Activated naive CD4-positive, alpha-beta T cell treated with anti-CD3 and anti-CD28 coated beads, Interleukin-2, amount 10 ng/mL, durations not matched to agents 7 days and 5 days (primary cell): ENCODE measurements around the gene ABLIM1.
A peak's percentile ranks its signal among the peaks of the same experiment; 100 is the strongest.

Experiments
- CTCF ChIA-PET: fragments of 350-600 bp; sonication (Branson Sonifier 250); formaldehyde crosslinking; loops from one replicate; lab custom pipeline; 2021; ENCODE audit warnings: antibody characterized with exemption; lab: Charles Lee
- DNase-seq: peaks from one replicate; pipeline ENCODE4 v3.0.0-alpha.2; 2020
- H3K27ac Mint-ChIP-seq: one replicate; pipeline ENCODE4 v1.8.0; 2021; ENCODE audit warnings: mild to moderate bottlenecking, moderate library complexity, mixed read lengths
- H3K27me3 Mint-ChIP-seq: one replicate; pipeline ENCODE4 v1.8.0; 2021; ENCODE audit warnings: mild to moderate bottlenecking, mixed read lengths
- H3K36me3 Mint-ChIP-seq: one replicate; pipeline ENCODE4 v1.8.0; 2021; ENCODE audit warnings: mixed read lengths
- H3K4me1 Mint-ChIP-seq: one replicate; pipeline ENCODE4 v1.8.0; 2021; ENCODE audit warnings: mixed read lengths
- H3K4me3 Mint-ChIP-seq: one replicate; pipeline ENCODE4 v1.8.0; 2021; ENCODE audit warnings: mild to moderate bottlenecking, moderate library complexity, mixed read lengths
- H3K9me3 Mint-ChIP-seq: one replicate; pipeline ENCODE4 v1.8.0; 2021; ENCODE audit warnings: mixed read lengths

Gene ABLIM1

GRCh38 chr10:114504769-114505579 is 153.1 kb downstream of the ABLIM1 start:
- H3K27me3 Mint-ChIP-seq = no peaks in the 10 kb centered on the region
- CTCF ChIA-PET = interaction anchor here (1.0 to 1.7 kb wide), 3 partner anchors 10 to 17 kb away, joined by 3 to 4 read pairs (median 4); no protein-coding TSS in a partner anchor
- peaks cover 8% of the 10 kb centered on the region for H3K9me3 Mint-ChIP-seq
- no peak for DNase-seq
- H3K27ac Mint-ChIP-seq = no peak overlapping the region
- H3K4me1 Mint-ChIP-seq = peaks cover 81% of the 10 kb centered on the region
- no peak overlapping the region for H3K4me3 Mint-ChIP-seq
- H3K36me3 Mint-ChIP-seq = peaks cover 64% of the 10 kb centered on the region

DNA sequence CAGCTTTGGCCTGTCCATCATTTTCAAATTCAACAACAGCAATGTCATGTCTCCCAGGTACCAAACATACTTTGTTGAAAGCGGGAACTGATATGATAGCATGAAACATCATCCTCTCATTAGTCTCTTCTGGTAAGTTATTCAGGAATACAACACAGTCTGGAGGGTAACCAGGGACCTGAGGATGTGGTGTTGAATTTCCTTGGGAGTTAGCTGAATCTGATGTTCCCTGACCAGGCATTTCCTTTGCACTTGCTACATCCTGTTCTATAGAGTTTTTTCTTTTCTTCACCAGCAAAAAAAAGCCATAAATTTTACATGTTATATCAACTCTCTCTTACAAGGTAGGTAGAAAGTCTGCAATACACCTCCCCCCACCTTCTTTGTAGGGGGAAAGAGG is 156.0 kb downstream of the ABLIM1 start:
- peaks cover 88% of the 10 kb centered on the region for H3K4me1 Mint-ChIP-seq
- peak overlapping the region; percentile 74 for H3K27ac Mint-ChIP-seq

DNA sequence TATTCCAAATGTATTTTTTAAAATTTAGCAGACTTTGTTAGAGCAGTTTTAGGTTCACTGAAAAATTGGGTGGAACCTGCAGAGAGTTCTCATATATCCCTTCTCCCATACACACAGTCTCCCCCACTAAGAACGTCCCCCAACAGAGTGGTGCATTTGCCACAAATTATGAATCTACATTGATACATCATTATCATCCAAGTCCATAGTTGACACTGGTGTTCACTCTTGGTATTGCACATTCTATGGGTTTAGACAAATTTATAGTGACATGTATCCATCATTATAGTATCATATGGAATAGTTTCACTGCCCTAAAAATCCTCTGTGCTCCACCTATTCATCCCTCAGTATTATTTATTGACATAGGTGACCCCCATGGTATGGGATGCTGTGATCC is 156.4 kb downstream of the ABLIM1 start:
- Mint-ChIP-seq H3K27me3 (no peaks in the 10 kb centered on the region), H3K27ac (peak overlapping the region; percentile 74), H3K4me3 (no peak overlapping the region), H3K4me1 (peaks cover 90% of the 10 kb centered on the region), H3K36me3 (peaks cover 54% of the 10 kb centered on the region), H3K9me3 (peaks cover 3% of the 10 kb centered on the region)
- CTCF ChIA-PET = interaction anchor here (1.0 to 3.4 kb wide), 5 partner anchors 8 to 25 kb away, joined by 3 to 17 read pairs (median 5); no protein-coding TSS in a partner anchor
- no peak for DNase-seq

More for the DNA sequence above, 156.0 kb downstream of the ABLIM1 start:
- DNase-seq = no peak
- Mint-ChIP-seq H3K9me3 (peaks cover 3% of the 10 kb centered on the region), H3K4me3 (no peak overlapping the region), H3K36me3 (peaks cover 58% of the 10 kb centered on the region), H3K27me3 (no peaks in the 10 kb centered on the region)
- CTCF ChIA-PET = interaction anchor here (1.5 to 3.4 kb wide), 3 partner anchors 12 to 24 kb away, joined by 5 to 17 read pairs (median 13); no protein-coding TSS in a partner anchor

- peak overlapping the region; percentile 92 for H3K27ac Mint-ChIP-seq
- CTCF ChIA-PET = interaction anchor here (1.0 to 3.4 kb wide), 11 partner anchors 9 to 321 kb away, joined by 3 to 17 read pairs (median 5); partner anchors contain the start of gene FHIP2A
- H3K9me3 Mint-ChIP-seq = peaks cover 3% of the 10 kb centered on the region
- H3K27me3 Mint-ChIP-seq = no peaks in the 10 kb centered on the region
- H3K36me3 Mint-ChIP-seq = peaks cover 52% of the 10 kb centered on the region
- H3K4me1 Mint-ChIP-seq = peaks cover 90% of the 10 kb centered on the region
- DNase-seq = no peak
- peak overlapping the region; percentile 11 for H3K4me3 Mint-ChIP-seq
Observed at GRCh38 chr10:114500643-114501042, 157.4 kb downstream of the ABLIM1 start.

GRCh38 chr10:114499630-114500190 is 158.4 kb downstream of the ABLIM1 start:
- Mint-ChIP-seq H3K27me3 (no peaks in the 10 kb centered on the region), H3K27ac (peak overlapping the region; percentile 92), H3K36me3 (peaks cover 55% of the 10 kb centered on the region), H3K9me3 (peaks cover 6% of the 10 kb centered on the region), H3K4me3 (peak overlapping the region; percentile 31), H3K4me1 (peaks cover 89% of the 10 kb centered on the region)
- CTCF ChIA-PET = interaction anchor here (0.8 to 3.4 kb wide), 11 partner anchors 8 to 322 kb away, joined by 3 to 17 read pairs (median 5); partner anchors contain the start of gene FHIP2A
- DNase-seq = peak; percentile 73

GRCh38 chr10:114499116-114499515 is 159.0 kb downstream of the ABLIM1 start:
- CTCF ChIA-PET = interaction anchor here (0.8 to 3.2 kb wide), 9 partner anchors 12 to 323 kb away, joined by 3 to 14 read pairs (median 4); partner anchors contain the start of gene FHIP2A
- H3K36me3 Mint-ChIP-seq = peaks cover 54% of the 10 kb centered on the region
- DNase-seq = no peak
- H3K27ac Mint-ChIP-seq = peak overlapping the region; percentile 92
- H3K27me3 Mint-ChIP-seq = no peaks in the 10 kb centered on the region
- peak overlapping the region; percentile 31 for H3K4me3 Mint-ChIP-seq
- H3K9me3 Mint-ChIP-seq = peaks cover 6% of the 10 kb centered on the region
- H3K4me1 Mint-ChIP-seq = peaks cover 87% of the 10 kb centered on the region

DNA sequence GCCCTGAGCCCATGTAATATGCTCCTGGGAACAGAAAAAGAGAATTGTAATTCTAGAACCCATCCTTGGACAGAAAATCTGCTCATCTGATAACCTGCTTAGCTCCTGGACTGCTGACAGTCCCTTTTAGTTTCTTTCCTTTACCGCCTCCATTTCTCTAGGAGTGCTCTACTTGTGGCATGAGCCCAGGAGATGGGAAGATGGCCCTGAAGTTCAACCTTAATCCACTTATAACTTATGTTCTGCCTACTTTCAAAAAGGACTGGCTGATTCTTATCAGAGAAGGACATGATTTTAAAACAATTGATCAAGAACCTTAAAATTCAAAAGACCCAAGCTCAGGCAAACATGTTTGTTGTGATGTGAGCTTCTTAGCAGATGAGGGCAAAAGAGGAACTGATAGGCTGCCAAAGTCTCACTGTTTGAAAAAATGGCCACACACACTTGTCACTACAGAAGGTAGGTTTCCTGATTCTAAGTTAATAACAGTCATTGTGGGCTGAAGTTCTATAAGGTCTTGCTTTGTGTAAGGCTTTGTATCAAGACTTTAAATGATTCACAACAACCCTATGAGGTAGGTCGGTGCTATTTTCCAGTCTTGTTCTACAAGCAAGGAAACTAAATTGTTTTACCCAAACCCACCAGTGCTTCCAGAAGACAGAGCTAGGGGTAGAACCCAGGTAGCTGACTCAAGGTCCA is 159.5 kb downstream of the ABLIM1 start:
- Mint-ChIP-seq H3K27ac (peak overlapping the region; percentile 92), H3K36me3 (peaks cover 49% of the 10 kb centered on the region), H3K4me1 (peaks cover 87% of the 10 kb centered on the region), H3K9me3 (peaks cover 6% of the 10 kb centered on the region), H3K4me3 (peak overlapping the region; percentile 31), H3K27me3 (no peaks in the 10 kb centered on the region)
- CTCF ChIA-PET = interaction anchor here (1.0 to 3.2 kb wide), 9 partner anchors 11 to 46 kb away, joined by 3 to 14 read pairs (median 4); no protein-coding TSS in a partner anchor
- no peak for DNase-seq

DNA sequence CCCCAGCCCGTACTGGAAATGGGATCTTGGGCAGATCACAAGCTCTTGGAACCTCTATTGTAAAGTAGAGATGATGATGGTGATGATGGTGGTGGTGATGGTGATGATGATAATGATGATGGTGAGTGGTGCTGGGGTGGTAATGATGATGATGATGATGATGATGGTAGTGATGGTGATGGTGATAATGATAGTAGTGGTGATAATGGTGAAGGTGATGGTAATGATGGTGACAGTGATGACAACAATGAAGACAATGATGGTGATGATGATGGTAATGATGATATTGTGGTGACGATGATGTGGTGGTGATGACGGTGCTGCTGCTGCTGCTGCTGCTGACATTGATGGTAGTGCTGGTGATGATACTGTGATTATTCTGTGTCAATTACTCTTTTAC is 162.8 kb downstream of the ABLIM1 start:
- Mint-ChIP-seq H3K4me3 (no peak overlapping the region), H3K36me3 (peaks cover 51% of the 10 kb centered on the region), H3K4me1 (peaks cover 85% of the 10 kb centered on the region), H3K27me3 (no peaks in the 10 kb centered on the region), H3K27ac (no peak overlapping the region), H3K9me3 (peaks cover 5% of the 10 kb centered on the region)
- no peak for DNase-seq
- CTCF ChIA-PET = interaction anchor here (1.0 to 1.5 kb wide), 2 partner anchors 10 to 28 kb away, joined by 3 to 4 read pairs; no protein-coding TSS in a partner anchor

- no peak overlapping the region for H3K4me3 Mint-ChIP-seq
- peaks cover 60% of the 10 kb centered on the region for H3K36me3 Mint-ChIP-seq
- H3K4me1 Mint-ChIP-seq = peaks cover 73% of the 10 kb centered on the region
- peak; percentile 63 for DNase-seq
- H3K27ac Mint-ChIP-seq = peak overlapping the region; percentile 82
- CTCF ChIA-PET = interaction anchor here (0.6 to 1.8 kb wide), 4 partner anchors 8 to 210 kb away, joined by 3 to 5 read pairs (median 4); no protein-coding TSS in a partner anchor
- H3K9me3 Mint-ChIP-seq = peaks cover 5% of the 10 kb centered on the region
- H3K27me3 Mint-ChIP-seq = no peaks in the 10 kb centered on the region
Observed at GRCh38 chr10:114492351-114493037, 165.6 kb downstream of the ABLIM1 start.

GRCh38 chr10:114491933-114492332 is 166.1 kb downstream of the ABLIM1 start:
- Mint-ChIP-seq H3K27ac (peak overlapping the region; percentile 82), H3K9me3 (peaks cover 5% of the 10 kb centered on the region), H3K36me3 (peaks cover 64% of the 10 kb centered on the region), H3K4me3 (no peak overlapping the region), H3K4me1 (peaks cover 74% of the 10 kb centered on the region), H3K27me3 (no peaks in the 10 kb centered on the region)
- CTCF ChIA-PET = interaction anchor here (0.5 to 1.8 kb wide), 6 partner anchors 9 to 211 kb away, joined by 3 to 5 read pairs (median 3); no protein-coding TSS in a partner anchor
- no peak for DNase-seq

GRCh38 chr10:114491419-114491818 is 166.7 kb downstream of the ABLIM1 start:
- CTCF ChIA-PET = interaction anchor here (0.5 to 1.8 kb wide), 7 partner anchors 9 to 211 kb away, joined by 3 to 5 read pairs (median 3); no protein-coding TSS in a partner anchor
- Mint-ChIP-seq H3K4me1 (peaks cover 73% of the 10 kb centered on the region), H3K9me3 (peaks cover 5% of the 10 kb centered on the region), H3K27me3 (no peaks in the 10 kb centered on the region), H3K27ac (no peak overlapping the region), H3K4me3 (no peak overlapping the region), H3K36me3 (peaks cover 69% of the 10 kb centered on the region)
- DNase-seq = no peak

GRCh38 chr10:114489521-114490310 is 168.4 kb downstream of the ABLIM1 start:
- CTCF ChIA-PET = interaction anchor here (0.7 to 8.4 kb wide), 3 partner anchors 18 to 28 kb away, joined by 3 to 62 read pairs (median 3); no protein-coding TSS in a partner anchor
- H3K27me3 Mint-ChIP-seq = no peaks in the 10 kb centered on the region
- H3K27ac Mint-ChIP-seq = no peak overlapping the region

More at GRCh38 chr10:114489521-114490310, 168.4 kb downstream of the ABLIM1 start:
- H3K4me3 Mint-ChIP-seq = no peak overlapping the region
- no peak for DNase-seq
- H3K36me3 Mint-ChIP-seq = peaks cover 70% of the 10 kb centered on the region
- H3K4me1 Mint-ChIP-seq = peaks cover 58% of the 10 kb centered on the region
- peaks cover 2% of the 10 kb centered on the region for H3K9me3 Mint-ChIP-seq
